HCT116 (cell line): Measurements from ENCODE around the gene ABL1. TPM values are rescaled to one million over a fixed set of nuclear protein-coding genes. Genes with fewer than 3 reads are reported as not detected.

Experiments
- ATAC-seq: fragments of 200-7000 bp; cut with Tn5 transposase; 2 replicates; pipeline ENCODE4 v1.9.1; 2020; ENCODE audit warnings: mild to moderate bottlenecking, moderate library complexity
- BruUV-seq: library from RNA; stranded (reverse); fragments of 400-500 nt; replicated peaks from 2 replicates; lab custom pipeline; 2021; lab: Mats Ljungman, UMichigan
- CTCF ChIA-PET: fragments of 300-600 bp; sonication (Branson Sonifier 250); formaldehyde crosslinking; loops from one replicate; lab custom pipeline; 2021; ENCODE audit warnings: antibody characterized with exemption; lab: Charles Lee
- POLR2A ChIA-PET: fragments of 300-600, 350-600 bp; sonication (Branson Sonifier 250); formaldehyde crosslinking; loops from one replicate; lab custom pipeline; 2021; ENCODE audit warnings: antibody characterized with exemption; lab: Charles Lee
- RAD21 ChIA-PET, 2 experiments: fragments of 300-600 bp; sonication (Branson Sonifier 250); formaldehyde crosslinking; loops; one replicate each; lab custom pipeline; 2023; ENCODE audit warnings: low total read pairs in 2 of 2; ENCODE audit not compliant: uncharacterized antibody in 2 of 2, unreplicated experiment in 2 of 2, low non-redundant PET in 1 of 2; lab: Charles Lee
- DNase-seq: peaks from one replicate; pipeline ENCODE4 v3.0.0-alpha.2; 2010; ENCODE audit warnings: low read depth, low spot score
- H2AFZ ChIP-seq: fragments of 200-600 bp; shearing (Covaris generic), sonication (generic); 2 replicates; pipeline ENCODE4 v1.6.1; 2017; ENCODE audit warnings: low read depth, mixed run types, mixed read lengths, antibody characterized with exemption, low read length; ENCODE audit not compliant: poor library complexity, severe bottlenecking
- H3K27ac ChIP-seq: 2 replicates; pipeline ENCODE4 v1.5.1; 2012; ENCODE audit warnings: low read depth, low read length
- H3K27me3 ChIP-seq: fragments of 200-600 bp; sonication (generic); 2 replicates; pipeline ENCODE4 v1.6.1; 2016; ENCODE audit warnings: mixed run types, low read length, mixed read lengths; ENCODE audit not compliant: insufficient read depth
- H3K36me3 ChIP-seq, 2 experiments: fragments of 200-500 bp in 1 of 2; fragments of 200-600 bp in 1 of 2; sonication (Bioruptor generic) in 1 of 2; sonication (generic) in 1 of 2; 2 replicates each; pipeline versions ENCODE4 v1.5.1 to v1.6.1; 2014 to 2016; ENCODE audit warnings: low read length in 2 of 2, inconsistent platforms in 1 of 2, mixed read lengths in 1 of 2, mixed run types in 1 of 2; ENCODE audit not compliant: insufficient read depth in 2 of 2, control insufficient read depth in 1 of 2
- H3K4me1 ChIP-seq, 2 experiments: fragments of 200-600 bp in 1 of 2; sonication (generic) in 1 of 2; 2 replicates each; pipeline versions ENCODE4 v1.5.1 to v1.6.1; 2012 to 2017; ENCODE audit warnings: low read length in 2 of 2, inconsistent platforms in 1 of 2, mild to moderate bottlenecking in 1 of 2, mixed read lengths in 1 of 2, mixed run types in 1 of 2, moderate library complexity in 1 of 2; ENCODE audit not compliant: insufficient read depth in 2 of 2, control insufficient read depth in 1 of 2
- H3K4me2 ChIP-seq: fragments of 200-600 bp; sonication (generic); 2 replicates; pipeline ENCODE4 v1.6.1; 2017; ENCODE audit warnings: mixed run types, low read length, mixed read lengths
- H3K4me3 ChIP-seq, 2 experiments: fragments of 200-600 bp in 1 of 2; sonication (generic) in 1 of 2; replicated peaks in 1 of 2; 2 replicates each; pipeline ENCODE4 v1.5.1; 2011 to 2016; ENCODE audit warnings: low read length in 2 of 2, control low read depth in 1 of 2, low read depth in 1 of 2, mild to moderate bottlenecking in 1 of 2, mixed read lengths in 1 of 2, mixed run types in 1 of 2
- H3K79me2 ChIP-seq: fragments of 200-600 bp; sonication (generic); 2 replicates; pipeline ENCODE4 v1.6.1; 2017; ENCODE audit warnings: mild to moderate bottlenecking, mixed run types, low read length, moderate library complexity, mixed read lengths; ENCODE audit not compliant: insufficient read depth
- H3K9ac ChIP-seq: fragments of 200-600 bp; sonication (generic); 2 replicates; pipeline ENCODE4 v1.6.1; 2016; ENCODE audit warnings: low read length, mixed read lengths
- H3K9me2 ChIP-seq: fragments of 200-600 bp; sonication (generic), shearing (Covaris generic); 2 replicates; pipeline ENCODE4 v1.6.1; 2017; ENCODE audit warnings: mixed run types, mild to moderate bottlenecking, moderate library complexity; ENCODE audit not compliant: insufficient read depth
- H3K9me3 ChIP-seq, 2 experiments: fragments of 200-500 bp in 1 of 2; fragments of 200-600 bp in 1 of 2; sonication (Bioruptor generic) in 1 of 2; sonication (generic) in 1 of 2; 2 replicates each; pipeline ENCODE4 v1.6.1; 2014 to 2017; ENCODE audit warnings: low read length in 2 of 2, mixed read lengths in 2 of 2, inconsistent platforms in 1 of 2, low read depth in 1 of 2, mild to moderate bottlenecking in 1 of 2, mixed run types in 1 of 2, moderate library complexity in 1 of 2; ENCODE audit not compliant: control insufficient read depth in 1 of 2, insufficient read depth in 1 of 2
- H4K20me1 ChIP-seq: fragments of 200-600 bp; sonication (generic), shearing (Covaris generic); 2 replicates; pipeline ENCODE4 v1.6.1; 2017; ENCODE audit warnings: mixed run types, mild to moderate bottlenecking, moderate library complexity; ENCODE audit not compliant: insufficient read depth
- EGR1 ChIP-seq: IDR thresholded peaks from 2 replicates; pipeline ENCODE4 v1.6.1; 2012; ENCODE audit warnings: low read depth
- EZH2 ChIP-seq: fragments of 200-600 bp; sonication (generic); IDR thresholded peaks from 2 replicates; pipeline ENCODE4 v1.6.1; 2017; ENCODE audit warnings: antibody characterized with exemption, mixed run types
- FOSL1 ChIP-seq: IDR thresholded peaks from 2 replicates; pipeline ENCODE4 v1.6.1; 2012; ENCODE audit warnings: low read depth
- POLR2A ChIP-seq: IDR thresholded peaks from 2 replicates; pipeline ENCODE4 v1.7.0; 2011; ENCODE audit warnings: borderline replicate concordance; ENCODE audit not compliant: insufficient read depth, insufficient read length; ENCODE audit errors: extremely low read depth
- POLR2AphosphoS5 ChIP-seq: IDR thresholded peaks from 2 replicates; pipeline ENCODE4 v1.6.1; 2011; ENCODE audit warnings: mild to moderate bottlenecking, low read depth, low read length, moderate library complexity
- RAD21 ChIP-seq: IDR thresholded peaks from 2 replicates; pipeline ENCODE4 v1.6.1; 2012; ENCODE audit warnings: low read depth, mild to moderate bottlenecking
- SIN3A ChIP-seq: IDR thresholded peaks from 2 replicates; pipeline ENCODE4 v1.6.1; 2012; ENCODE audit warnings: low read depth
- SP1 ChIP-seq: IDR thresholded peaks from 2 replicates; pipeline ENCODE4 v1.6.1; 2012; ENCODE audit warnings: low read depth
- SRF ChIP-seq: IDR thresholded peaks from 2 replicates; pipeline ENCODE4 v1.6.1; 2012; ENCODE audit warnings: low read depth
- TCF7L2 ChIP-seq: IDR thresholded peaks from 2 replicates; pipeline ENCODE4 v1.7.0; 2011; ENCODE audit warnings: borderline replicate concordance, inconsistent platforms; ENCODE audit not compliant: insufficient read depth, insufficient read length; ENCODE audit errors: extremely low read depth
- ZFX ChIP-seq: fragments of 450-650 bp; IDR thresholded peaks from 2 replicates; pipeline ENCODE4 v1.6.1; 2017
- intact Hi-C: fragments of 100-400 bp; cut with micrococcal nuclease; formaldehyde crosslinking; loops from 2 replicates; pipeline ENCODE4 v1.10.0; 2022
- total RNA-seq: library from RNA; stranded (reverse); gene quantifications from one replicate; pipeline ENCODE4 v1.2.1, GENCODE V29; 2021; ENCODE audit not compliant: unreplicated experiment
- TF ChIP-seq, protein P1 (sequence below): IDR thresholded peaks from 2 replicates; pipeline ENCODE4 v1.6.1; 2012
- TF ChIP-seq, protein P2 (sequence below), 3 experiments: fragments of 200-600 bp in 1 of 3; sonication (generic) in 1 of 3; IDR thresholded peaks in 2 of 3; conservative IDR thresholded peaks in 1 of 3; 2 replicates each; pipeline ENCODE4 v1.5.1; 2012 to 2017; ENCODE audit warnings: low read depth in 2 of 3, low read length in 2 of 3, antibody characterized with exemption in 1 of 3, borderline replicate concordance in 1 of 3, control low read depth in 1 of 3, mild to moderate bottlenecking in 1 of 3, mixed read lengths in 1 of 3, mixed run types in 1 of 3, moderate library complexity in 1 of 3; ENCODE audit not compliant: insufficient read depth in 1 of 3
- TF ChIP-seq, protein P3 (sequence below): IDR thresholded peaks from 2 replicates; pipeline ENCODE4 v1.6.1; 2012; ENCODE audit warnings: low read depth
- TF ChIP-seq, protein P4 (sequence below): IDR thresholded peaks from 2 replicates; pipeline ENCODE4 v1.6.1; 2011; ENCODE audit warnings: mild to moderate bottlenecking, low read length, moderate library complexity; ENCODE audit not compliant: insufficient replicate concordance; ENCODE audit errors: extremely low read depth

Gene ABL1
- total RNA-seq, 1 experiment from 2014 or later: 54.7 TPM

DNA sequence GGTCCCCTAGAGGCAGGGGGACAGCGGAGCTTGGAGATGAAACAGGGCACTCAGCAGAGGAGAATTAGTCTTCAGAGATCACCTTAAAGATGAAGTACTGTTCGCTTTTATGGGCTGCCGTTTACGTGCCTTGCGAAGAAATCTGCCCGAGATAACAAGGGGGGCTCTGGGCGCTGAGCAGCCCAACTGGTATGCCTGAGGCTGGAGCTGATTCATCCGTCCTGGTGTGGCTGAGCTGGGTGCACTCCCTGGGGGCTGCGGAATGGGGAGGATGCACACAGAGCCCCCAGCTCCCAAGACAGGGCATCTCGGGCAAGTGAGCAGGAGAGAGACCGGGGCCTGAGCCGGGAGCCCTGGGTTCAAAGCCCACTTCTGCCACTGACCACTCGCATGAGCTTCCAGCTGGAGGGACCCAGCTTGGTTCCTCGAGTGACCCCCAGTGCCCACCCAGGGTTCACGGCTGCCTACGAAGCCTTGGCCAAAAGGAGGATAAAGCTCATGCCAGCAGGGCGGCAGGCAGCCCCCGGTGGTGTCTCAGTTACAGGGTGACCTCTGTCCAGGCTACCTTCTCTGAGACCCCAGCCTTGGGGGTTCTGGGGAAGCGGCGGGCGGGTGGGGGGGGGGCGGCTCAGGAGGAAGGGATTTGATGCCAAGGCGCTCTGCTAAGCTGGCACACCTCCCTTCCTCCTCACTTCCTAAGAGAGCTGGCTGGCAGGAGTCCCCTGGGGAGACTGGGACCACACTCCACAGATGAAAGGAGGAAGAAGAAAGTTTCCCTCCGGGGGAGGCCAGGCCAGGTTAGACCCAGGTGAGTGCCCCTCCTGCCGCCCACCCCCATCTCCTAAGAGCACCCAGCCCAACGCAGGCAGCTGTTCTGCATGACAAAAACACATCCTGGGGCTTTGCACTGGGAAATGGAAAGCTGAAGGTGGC lies 98.3 kb downstream of the ABL1 start:
- no peak for DNase-seq
- no peak overlapping the region for H3K4me3 ChIP-seq
- no peak for TF ChIP-seq EZH2
- no peak for TF ChIP-seq TCF7L2
- TF ChIP-seq SP1: no peak
- TF ChIP-seq, protein P1, sequence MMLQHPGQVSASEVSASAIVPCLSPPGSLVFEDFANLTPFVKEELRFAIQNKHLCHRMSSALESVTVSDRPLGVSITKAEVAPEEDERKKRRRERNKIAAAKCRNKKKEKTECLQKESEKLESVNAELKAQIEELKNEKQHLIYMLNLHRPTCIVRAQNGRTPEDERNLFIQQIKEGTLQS: no peak
- no peak for TF ChIP-seq RAD21
- no peak for TF ChIP-seq EGR1
- no peak for TF ChIP-seq ZFX
- TF ChIP-seq SRF: no peak
- TF ChIP-seq, protein P2, sequence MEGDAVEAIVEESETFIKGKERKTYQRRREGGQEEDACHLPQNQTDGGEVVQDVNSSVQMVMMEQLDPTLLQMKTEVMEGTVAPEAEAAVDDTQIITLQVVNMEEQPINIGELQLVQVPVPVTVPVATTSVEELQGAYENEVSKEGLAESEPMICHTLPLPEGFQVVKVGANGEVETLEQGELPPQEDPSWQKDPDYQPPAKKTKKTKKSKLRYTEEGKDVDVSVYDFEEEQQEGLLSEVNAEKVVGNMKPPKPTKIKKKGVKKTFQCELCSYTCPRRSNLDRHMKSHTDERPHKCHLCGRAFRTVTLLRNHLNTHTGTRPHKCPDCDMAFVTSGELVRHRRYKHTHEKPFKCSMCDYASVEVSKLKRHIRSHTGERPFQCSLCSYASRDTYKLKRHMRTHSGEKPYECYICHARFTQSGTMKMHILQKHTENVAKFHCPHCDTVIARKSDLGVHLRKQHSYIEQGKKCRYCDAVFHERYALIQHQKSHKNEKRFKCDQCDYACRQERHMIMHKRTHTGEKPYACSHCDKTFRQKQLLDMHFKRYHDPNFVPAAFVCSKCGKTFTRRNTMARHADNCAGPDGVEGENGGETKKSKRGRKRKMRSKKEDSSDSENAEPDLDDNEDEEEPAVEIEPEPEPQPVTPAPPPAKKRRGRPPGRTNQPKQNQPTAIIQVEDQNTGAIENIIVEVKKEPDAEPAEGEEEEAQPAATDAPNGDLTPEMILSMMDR (IDR thresholded peaks at IDR 0.05 in 2 of 3, conservative IDR thresholded peaks at IDR 0.05 in 1 of 3; ENCODE audit: borderline replicate concordance in 1 of 3, insufficient read depth in 1 of 3, low read depth in 2 of 3, low read length in 2 of 3): no peak
- TF ChIP-seq, protein P3, sequence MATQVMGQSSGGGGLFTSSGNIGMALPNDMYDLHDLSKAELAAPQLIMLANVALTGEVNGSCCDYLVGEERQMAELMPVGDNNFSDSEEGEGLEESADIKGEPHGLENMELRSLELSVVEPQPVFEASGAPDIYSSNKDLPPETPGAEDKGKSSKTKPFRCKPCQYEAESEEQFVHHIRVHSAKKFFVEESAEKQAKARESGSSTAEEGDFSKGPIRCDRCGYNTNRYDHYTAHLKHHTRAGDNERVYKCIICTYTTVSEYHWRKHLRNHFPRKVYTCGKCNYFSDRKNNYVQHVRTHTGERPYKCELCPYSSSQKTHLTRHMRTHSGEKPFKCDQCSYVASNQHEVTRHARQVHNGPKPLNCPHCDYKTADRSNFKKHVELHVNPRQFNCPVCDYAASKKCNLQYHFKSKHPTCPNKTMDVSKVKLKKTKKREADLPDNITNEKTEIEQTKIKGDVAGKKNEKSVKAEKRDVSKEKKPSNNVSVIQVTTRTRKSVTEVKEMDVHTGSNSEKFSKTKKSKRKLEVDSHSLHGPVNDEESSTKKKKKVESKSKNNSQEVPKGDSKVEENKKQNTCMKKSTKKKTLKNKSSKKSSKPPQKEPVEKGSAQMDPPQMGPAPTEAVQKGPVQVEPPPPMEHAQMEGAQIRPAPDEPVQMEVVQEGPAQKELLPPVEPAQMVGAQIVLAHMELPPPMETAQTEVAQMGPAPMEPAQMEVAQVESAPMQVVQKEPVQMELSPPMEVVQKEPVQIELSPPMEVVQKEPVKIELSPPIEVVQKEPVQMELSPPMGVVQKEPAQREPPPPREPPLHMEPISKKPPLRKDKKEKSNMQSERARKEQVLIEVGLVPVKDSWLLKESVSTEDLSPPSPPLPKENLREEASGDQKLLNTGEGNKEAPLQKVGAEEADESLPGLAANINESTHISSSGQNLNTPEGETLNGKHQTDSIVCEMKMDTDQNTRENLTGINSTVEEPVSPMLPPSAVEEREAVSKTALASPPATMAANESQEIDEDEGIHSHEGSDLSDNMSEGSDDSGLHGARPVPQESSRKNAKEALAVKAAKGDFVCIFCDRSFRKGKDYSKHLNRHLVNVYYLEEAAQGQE: no peak
- TF ChIP-seq SIN3A: no peak
- no peak for TF ChIP-seq POLR2A
- TF ChIP-seq, protein P4, sequence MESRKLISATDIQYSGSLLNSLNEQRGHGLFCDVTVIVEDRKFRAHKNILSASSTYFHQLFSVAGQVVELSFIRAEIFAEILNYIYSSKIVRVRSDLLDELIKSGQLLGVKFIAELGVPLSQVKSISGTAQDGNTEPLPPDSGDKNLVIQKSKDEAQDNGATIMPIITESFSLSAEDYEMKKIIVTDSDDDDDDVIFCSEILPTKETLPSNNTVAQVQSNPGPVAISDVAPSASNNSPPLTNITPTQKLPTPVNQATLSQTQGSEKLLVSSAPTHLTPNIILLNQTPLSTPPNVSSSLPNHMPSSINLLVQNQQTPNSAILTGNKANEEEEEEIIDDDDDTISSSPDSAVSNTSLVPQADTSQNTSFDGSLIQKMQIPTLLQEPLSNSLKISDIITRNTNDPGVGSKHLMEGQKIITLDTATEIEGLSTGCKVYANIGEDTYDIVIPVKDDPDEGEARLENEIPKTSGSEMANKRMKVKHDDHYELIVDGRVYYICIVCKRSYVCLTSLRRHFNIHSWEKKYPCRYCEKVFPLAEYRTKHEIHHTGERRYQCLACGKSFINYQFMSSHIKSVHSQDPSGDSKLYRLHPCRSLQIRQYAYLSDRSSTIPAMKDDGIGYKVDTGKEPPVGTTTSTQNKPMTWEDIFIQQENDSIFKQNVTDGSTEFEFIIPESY: no peak
- TF ChIP-seq POLR2AphosphoS5: no peak
- no peak for TF ChIP-seq FOSL1
- TF ChIP-seq, all 23 proteins: peak for 0
- Histone ChIP-seq H4K20me1 (no peaks in the 10 kb centered on the region), H3K9ac (no peak overlapping the region), H3K4me2 (no peak overlapping the region), H3K9me3 (no peaks in the 10 kb centered on the region), H3K27ac (no peak overlapping the region), H3K4me1 (peaks cover 42 to 53% of the 10 kb centered on the region in 2 experiments), H3K36me3 (no peaks in the 10 kb centered on the region), H3K27me3 (no peaks in the 10 kb centered on the region), H2AFZ (no peak overlapping the region), H3K9me2 (no peaks in the 10 kb centered on the region), H3K79me2 (no peaks in the 10 kb centered on the region)
- no peak for ATAC-seq
- BruUV-seq: no TSS peak
- ChIA-PET RAD21 (no interaction called here), CTCF (interaction anchor here (1.2 to 1.6 kb wide), 2 partner anchors 65 to 67 kb away, joined by 3 to 4 read pairs; no protein-coding TSS in a partner anchor), POLR2A (interaction anchor here (1.3 kb wide), 1 partner anchor 16 kb away, joined by 3 read pairs; no protein-coding TSS in a partner anchor)
- intact Hi-C loops: no loop called here
